HG02798 (cell line): ENCODE data around the gene DYNC1I2.
A peak's percentile ranks its signal among the peaks of the same experiment; 100 is the strongest.

ENCODE experiments used
- ATAC-seq: cut with Tn5 transposase; IDR thresholded peaks from one replicate; pipeline ENCODE4 v1.9.1; 2021; ENCODE audit warnings: mild to moderate bottlenecking; ENCODE audit not compliant: unreplicated experiment, poor library complexity

The DYNC1I2 gene

GRCh38 chr2:171687287-171688128 is at the start of gene DYNC1I2:
DYNC1I2 (plus strand) TSS chr2:171687469; CDS start chr2:171690156, 2,687 bp downstream.
- ATAC-seq: peak; percentile 95

GRCh38 chr2:171651667-171652415 is 35.4 kb upstream of the DYNC1I2 start:
- no peak for ATAC-seq

- ATAC-seq: peak; percentile 85
These were observed 34.9 kb upstream of the DYNC1I2 start for GRCh38 chr2:171652416-171652785.

GRCh38 chr2:171655586-171655985 is 31.7 kb upstream of the DYNC1I2 start:
- ATAC-seq: no peak

GRCh38 chr2:171667041-171667440 is 20.2 kb upstream of the DYNC1I2 start:
- ATAC-seq: no peak

GRCh38 chr2:171668183-171668582 is 19.1 kb upstream of the DYNC1I2 start:
- no peak for ATAC-seq

GRCh38 chr2:171669121-171669520 is 18.1 kb upstream of the DYNC1I2 start:
- no peak for ATAC-seq

GRCh38 chr2:171670655-171671054 is 16.6 kb upstream of the DYNC1I2 start:
- ATAC-seq: no peak

- ATAC-seq: no peak
These were observed 15.4 kb upstream of the DYNC1I2 start for GRCh38 chr2:171671867-171672266.

- no peak for ATAC-seq
These were observed 13.4 kb upstream of the DYNC1I2 start for GRCh38 chr2:171673905-171674304.

- no peak for ATAC-seq
These were observed 11.4 kb upstream of the DYNC1I2 start for GRCh38 chr2:171675810-171676345.

- no peak for ATAC-seq
These were observed 8.7 kb upstream of the DYNC1I2 start for GRCh38 chr2:171678619-171679018.

- ATAC-seq: peak; percentile 8
These were observed 828 bp downstream of the DYNC1I2 start for GRCh38 chr2:171688129-171688465.

GRCh38 chr2:171692331-171692730 is 5.1 kb downstream of the DYNC1I2 start:
- ATAC-seq: no peak

GRCh38 chr2:171702781-171703556 is 15.7 kb downstream of the DYNC1I2 start:
- no peak for ATAC-seq

GRCh38 chr2:171703574-171704347 is 16.5 kb downstream of the DYNC1I2 start:
- ATAC-seq: no peak

GRCh38 chr2:171706152-171706803 is 19.0 kb downstream of the DYNC1I2 start:
- ATAC-seq: no peak

GRCh38 chr2:171707752-171708151 is 20.5 kb downstream of the DYNC1I2 start:
- no peak for ATAC-seq

- no peak for ATAC-seq
These were observed 21.9 kb downstream of the DYNC1I2 start for GRCh38 chr2:171709011-171709685.
